ENCODE measurements around the gene VWC2L.

- TF ChIP-seq, protein P1, sequence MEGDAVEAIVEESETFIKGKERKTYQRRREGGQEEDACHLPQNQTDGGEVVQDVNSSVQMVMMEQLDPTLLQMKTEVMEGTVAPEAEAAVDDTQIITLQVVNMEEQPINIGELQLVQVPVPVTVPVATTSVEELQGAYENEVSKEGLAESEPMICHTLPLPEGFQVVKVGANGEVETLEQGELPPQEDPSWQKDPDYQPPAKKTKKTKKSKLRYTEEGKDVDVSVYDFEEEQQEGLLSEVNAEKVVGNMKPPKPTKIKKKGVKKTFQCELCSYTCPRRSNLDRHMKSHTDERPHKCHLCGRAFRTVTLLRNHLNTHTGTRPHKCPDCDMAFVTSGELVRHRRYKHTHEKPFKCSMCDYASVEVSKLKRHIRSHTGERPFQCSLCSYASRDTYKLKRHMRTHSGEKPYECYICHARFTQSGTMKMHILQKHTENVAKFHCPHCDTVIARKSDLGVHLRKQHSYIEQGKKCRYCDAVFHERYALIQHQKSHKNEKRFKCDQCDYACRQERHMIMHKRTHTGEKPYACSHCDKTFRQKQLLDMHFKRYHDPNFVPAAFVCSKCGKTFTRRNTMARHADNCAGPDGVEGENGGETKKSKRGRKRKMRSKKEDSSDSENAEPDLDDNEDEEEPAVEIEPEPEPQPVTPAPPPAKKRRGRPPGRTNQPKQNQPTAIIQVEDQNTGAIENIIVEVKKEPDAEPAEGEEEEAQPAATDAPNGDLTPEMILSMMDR (IDR thresholded peaks at IDR 0.05): no peak
- no peak for TF ChIP-seq FOXP4 (CRISPR knock-in tag; IDR thresholded peaks at IDR 0.05)
- TF ChIP-seq USF1 (CRISPR knock-in tag; IDR thresholded peaks at IDR 0.05): no peak
- TF ChIP-seq SP1 (CRISPR knock-in tag; conservative IDR thresholded peaks at IDR 0.05): no peak
- TF ChIP-seq, protein P2, sequence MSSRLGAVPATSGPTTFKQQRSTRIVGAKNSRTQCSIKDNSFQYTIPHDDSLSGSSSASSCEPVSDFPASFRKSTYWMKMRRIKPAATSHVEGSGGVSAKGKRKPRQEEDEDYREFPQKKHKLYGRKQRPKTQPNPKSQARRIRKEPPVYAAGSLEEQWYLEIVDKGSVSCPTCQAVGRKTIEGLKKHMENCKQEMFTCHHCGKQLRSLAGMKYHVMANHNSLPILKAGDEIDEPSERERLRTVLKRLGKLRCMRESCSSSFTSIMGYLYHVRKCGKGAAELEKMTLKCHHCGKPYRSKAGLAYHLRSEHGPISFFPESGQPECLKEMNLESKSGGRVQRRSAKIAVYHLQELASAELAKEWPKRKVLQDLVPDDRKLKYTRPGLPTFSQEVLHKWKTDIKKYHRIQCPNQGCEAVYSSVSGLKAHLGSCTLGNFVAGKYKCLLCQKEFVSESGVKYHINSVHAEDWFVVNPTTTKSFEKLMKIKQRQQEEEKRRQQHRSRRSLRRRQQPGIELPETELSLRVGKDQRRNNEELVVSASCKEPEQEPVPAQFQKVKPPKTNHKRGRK (CRISPR knock-in tag; IDR thresholded peaks at IDR 0.05; ENCODE audit: borderline replicate concordance): no peak
- TF ChIP-seq CBFB (CRISPR knock-in tag; IDR thresholded peaks at IDR 0.05; ENCODE audit: low read depth): no peak
- TF ChIP-seq ATF1 (CRISPR knock-in tag; IDR thresholded peaks at IDR 0.05): no peak
- TF ChIP-seq ZNF263 (CRISPR knock-in tag; IDR thresholded peaks at IDR 0.05; ENCODE audit: low read depth): no peak
These were observed 217.2 kb downstream of the VWC2L start for GRCh38 chr2:214628091-214628490.
